Mucosa of stomach (tissue), 1 donor: ENCODE results near the gene TMEM212.
"Not testable (repeated sequence)": the region's sequence is repeated elsewhere in the genome, so short reads cannot be mapped to it uniquely, and the experiment has no call there.

Experiments used
- H3K27me3 ChIP-seq: one replicate; pipeline ENCODE4 v1.7.0; 2013; ENCODE audit warnings: mild to moderate bottlenecking, low read length; ENCODE audit not compliant: control insufficient read depth, insufficient read depth
- H3K36me3 ChIP-seq: one replicate; pipeline ENCODE4 v1.7.0; 2013; ENCODE audit warnings: low read length; ENCODE audit not compliant: control insufficient read depth, insufficient read depth
- H3K4me1 ChIP-seq: one replicate; pipeline ENCODE4 v1.7.0; 2013; ENCODE audit warnings: mild to moderate bottlenecking, low read length; ENCODE audit not compliant: control insufficient read depth, insufficient read depth
- H3K4me3 ChIP-seq: one replicate; pipeline ENCODE4 v1.7.0; 2013; ENCODE audit warnings: low read length
- H3K9ac ChIP-seq: one replicate; pipeline ENCODE4 v1.7.0; 2013; ENCODE audit warnings: mild to moderate bottlenecking, low read length, moderate library complexity
- H3K9me3 ChIP-seq: one replicate; pipeline ENCODE4 v1.7.0; 2013; ENCODE audit warnings: mild to moderate bottlenecking, low read length, moderate library complexity; ENCODE audit not compliant: control insufficient read depth
- donor health status: Pancreatic carcinoma.

Gene TMEM212

GRCh38 chr3:171895291-171895690 lies 52.1 kb downstream of the TMEM212 start:
- Histone ChIP-seq H3K9ac (no peak overlapping the region), H3K27me3 (no peaks in the 10 kb centered on the region), H3K4me1 (no peaks in the 10 kb centered on the region), H3K9me3 (no peaks in the 10 kb centered on the region), H3K36me3 (no peaks in the 10 kb centered on the region), H3K4me3 (no peak overlapping the region)

DNA sequence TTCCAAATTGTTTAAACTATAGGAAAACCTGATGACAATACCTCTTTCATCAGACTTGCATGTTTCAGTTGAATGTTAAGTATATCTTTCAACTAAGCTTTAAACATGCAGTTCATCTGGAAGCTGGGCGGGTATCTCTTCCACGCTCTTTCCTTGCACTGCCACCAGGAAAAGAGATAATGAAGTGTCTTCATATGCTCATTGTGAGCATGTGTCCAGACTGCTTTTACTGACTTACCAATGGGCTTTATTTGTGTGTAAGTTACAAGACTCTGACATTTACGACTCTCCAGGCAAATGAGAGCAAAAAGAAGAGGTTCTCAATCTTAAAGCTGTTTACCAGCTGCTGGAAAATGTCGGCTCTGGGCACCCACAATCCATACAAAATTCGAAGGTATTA lies 52.8 kb downstream of the TMEM212 start:
- no peak overlapping the region for H3K9ac ChIP-seq
- H3K27me3 ChIP-seq: no peaks in the 10 kb centered on the region

DNA sequence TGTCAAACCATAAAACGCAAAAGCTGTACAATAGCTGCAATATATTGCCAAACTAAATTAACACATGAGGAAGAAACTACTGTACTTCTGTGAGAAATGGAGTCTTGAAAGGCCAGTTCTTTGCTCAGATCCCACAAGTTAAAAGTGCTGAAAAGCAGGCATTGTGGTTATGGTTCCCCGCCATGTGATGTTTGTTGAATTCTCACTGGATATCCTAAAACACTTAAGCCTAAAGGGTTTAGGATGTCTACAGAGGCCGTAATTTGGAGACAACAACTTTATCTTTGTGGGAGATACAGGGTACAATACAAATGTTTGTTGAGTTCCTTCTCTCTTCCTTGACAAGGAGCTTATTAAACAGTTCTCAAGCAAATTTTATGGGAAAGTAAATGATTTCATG lies 53.2 kb downstream of the TMEM212 start:
- Histone ChIP-seq H3K9me3 (no peaks in the 10 kb centered on the region), H3K27me3 (no peaks in the 10 kb centered on the region), H3K9ac (no peak overlapping the region)

More for the DNA sequence above, 52.8 kb downstream of the TMEM212 start:
- no peaks in the 10 kb centered on the region for H3K9me3 ChIP-seq
- no peaks in the 10 kb centered on the region for H3K4me1 ChIP-seq
- no peak overlapping the region for H3K4me3 ChIP-seq
- H3K36me3 ChIP-seq: no peaks in the 10 kb centered on the region

DNA sequence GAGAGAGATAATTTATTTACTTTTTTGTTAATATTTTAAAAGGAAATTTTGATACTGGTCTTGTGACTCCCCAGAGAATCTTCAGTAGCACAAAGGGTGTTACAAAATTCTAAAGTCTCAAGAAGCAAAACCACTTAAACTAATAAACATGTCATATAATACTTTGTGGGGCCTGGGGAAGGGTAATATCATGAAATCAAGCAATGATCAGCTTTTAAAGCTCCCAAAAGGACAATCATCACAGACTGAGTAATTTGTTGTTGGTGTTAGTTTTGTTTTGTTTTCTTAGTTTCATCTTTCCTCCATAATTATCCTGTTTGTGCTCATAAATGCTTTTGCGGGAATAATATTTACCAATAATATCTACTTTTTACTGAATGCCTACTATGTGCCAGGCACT lies 55.0 kb downstream of the TMEM212 start:
- Histone ChIP-seq H3K4me1 (no peaks in the 10 kb centered on the region), H3K36me3 (no peaks in the 10 kb centered on the region), H3K4me3 (no peak overlapping the region), H3K27me3 (no peaks in the 10 kb centered on the region), H3K9ac (no peak overlapping the region), H3K9me3 (no peaks in the 10 kb centered on the region)

More for the DNA sequence above, 53.2 kb downstream of the TMEM212 start:
- H3K36me3 ChIP-seq: no peaks in the 10 kb centered on the region
- no peaks in the 10 kb centered on the region for H3K4me1 ChIP-seq
- H3K4me3 ChIP-seq: no peak overlapping the region

- no peaks in the 10 kb centered on the region for H3K4me1 ChIP-seq
- H3K9me3 ChIP-seq: no peaks in the 10 kb centered on the region
- H3K27me3 ChIP-seq: no peaks in the 10 kb centered on the region
- H3K4me3 ChIP-seq: no peak overlapping the region
- H3K36me3 ChIP-seq: no peaks in the 10 kb centered on the region
- H3K9ac ChIP-seq: no peak overlapping the region
Measured at GRCh38 chr3:171900446-171900845, 57.3 kb downstream of the TMEM212 start.

DNA sequence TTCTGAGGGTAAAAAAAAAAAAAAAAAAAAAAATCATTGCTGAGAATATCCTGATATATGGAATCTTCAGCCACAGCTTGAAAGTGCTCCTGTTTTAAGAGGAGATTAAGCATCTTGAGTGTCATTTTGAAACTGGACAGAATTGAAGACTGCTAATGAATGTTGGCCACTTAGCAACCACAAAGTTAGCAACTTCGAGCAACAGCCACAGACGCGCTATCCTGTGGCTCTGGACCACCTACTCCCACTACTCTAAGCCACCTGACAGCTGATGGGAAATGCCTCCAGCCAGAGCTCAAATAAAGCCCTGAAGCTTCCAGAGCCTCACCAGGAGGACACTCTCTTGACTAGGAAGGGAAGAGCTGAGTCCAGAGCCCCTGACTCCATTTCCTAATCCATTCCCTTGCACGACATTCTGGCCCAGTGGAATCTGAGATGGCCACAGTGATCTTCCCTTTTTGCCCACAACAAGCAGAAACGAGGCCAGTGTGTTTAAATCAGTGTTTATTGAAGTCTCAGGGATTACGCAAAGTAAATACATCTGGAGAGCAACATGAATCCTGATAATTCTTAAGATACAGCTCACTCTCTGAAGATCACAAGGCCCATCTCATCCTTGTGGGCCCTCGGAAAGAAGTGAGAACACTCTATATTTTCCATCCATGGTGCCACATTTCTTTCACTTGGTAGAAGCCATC lies 58.6 kb downstream of the TMEM212 start:
- H3K9ac ChIP-seq: no peak overlapping the region
- no peaks in the 10 kb centered on the region for H3K9me3 ChIP-seq
- H3K27me3 ChIP-seq: no peaks in the 10 kb centered on the region
- H3K36me3 ChIP-seq: no peaks in the 10 kb centered on the region
- no peak overlapping the region for H3K4me3 ChIP-seq
- no peaks in the 10 kb centered on the region for H3K4me1 ChIP-seq

GRCh38 chr3:171904829-171905228 lies 61.7 kb downstream of the TMEM212 start:
- Histone ChIP-seq H3K4me1 (no peaks in the 10 kb centered on the region), H3K9me3 (no peaks in the 10 kb centered on the region), H3K9ac (no peak overlapping the region), H3K4me3 (no peak overlapping the region), H3K27me3 (no peaks in the 10 kb centered on the region), H3K36me3 (no peaks in the 10 kb centered on the region)

DNA sequence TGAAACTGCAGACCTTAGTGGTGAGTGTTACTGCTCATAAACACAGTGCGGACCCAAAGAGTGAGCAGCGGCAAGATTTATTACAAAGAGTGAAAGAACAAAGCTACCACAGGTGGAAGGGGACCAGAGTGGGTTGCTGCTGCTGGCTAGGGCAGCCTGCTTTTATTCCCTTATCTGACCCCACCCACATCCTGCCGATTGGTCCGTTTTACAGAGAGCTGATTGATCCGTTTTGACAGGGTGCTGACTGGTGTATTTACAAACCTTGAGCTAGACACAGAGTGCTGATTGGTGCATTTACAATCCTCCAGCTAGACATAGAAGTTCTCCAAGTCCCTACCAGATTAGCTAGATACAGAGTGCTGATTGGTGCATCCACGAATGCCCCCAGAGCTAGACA lies 63.4 kb downstream of the TMEM212 start:
- H3K4me3 ChIP-seq, H3K4me1 ChIP-seq, H3K9ac ChIP-seq, H3K27me3 ChIP-seq, H3K9me3 ChIP-seq, H3K36me3 ChIP-seq: not testable (repeated sequence)

- Histone ChIP-seq H3K9me3 (no peaks in the 10 kb centered on the region), H3K4me3 (no peak overlapping the region), H3K27me3 (no peaks in the 10 kb centered on the region), H3K36me3 (no peaks in the 10 kb centered on the region), H3K4me1 (no peaks in the 10 kb centered on the region), H3K9ac (no peak overlapping the region)
Measured at GRCh38 chr3:171906951-171907676, 64.0 kb downstream of the TMEM212 start.

DNA sequence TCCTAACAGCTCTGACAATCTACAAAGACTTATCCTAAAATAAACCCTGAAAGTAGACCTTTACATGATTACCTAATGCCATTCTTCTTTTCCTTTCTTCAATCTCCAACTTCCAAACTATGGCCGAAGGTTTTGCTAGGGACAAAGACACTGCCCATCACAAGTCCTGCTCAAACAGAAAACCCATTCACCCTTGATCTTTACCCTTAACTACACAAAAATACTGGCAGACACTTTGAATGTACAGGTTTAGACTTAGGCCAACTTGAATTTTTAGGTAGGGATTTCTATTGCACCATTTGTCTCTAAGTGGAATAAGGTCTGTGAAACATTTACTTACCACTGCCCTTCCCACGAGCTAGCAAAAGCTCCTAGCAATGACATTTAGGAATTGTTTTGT lies 64.6 kb downstream of the TMEM212 start:
- no peak overlapping the region for H3K9ac ChIP-seq
- no peaks in the 10 kb centered on the region for H3K9me3 ChIP-seq
- no peaks in the 10 kb centered on the region for H3K36me3 ChIP-seq
- no peak overlapping the region for H3K4me3 ChIP-seq
- H3K27me3 ChIP-seq: no peaks in the 10 kb centered on the region
- H3K4me1 ChIP-seq: no peaks in the 10 kb centered on the region

DNA sequence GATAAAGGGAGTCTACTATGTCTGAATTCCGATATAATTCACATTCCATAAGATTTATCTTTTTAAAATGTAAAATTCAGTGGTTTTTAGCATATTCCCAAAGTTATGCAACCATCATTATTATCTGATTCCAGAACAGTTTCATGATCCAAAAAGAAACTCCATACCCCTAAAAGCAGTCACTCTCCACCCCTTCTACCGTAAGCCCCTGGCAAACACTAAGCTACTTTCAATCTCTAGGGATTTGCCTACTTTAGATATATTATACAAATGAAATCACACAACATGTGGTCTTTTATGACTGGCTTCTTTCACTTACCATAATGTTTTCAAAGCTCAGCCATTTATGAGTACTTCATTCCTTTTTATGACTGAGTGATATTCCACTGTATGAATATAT lies 65.6 kb downstream of the TMEM212 start:
- Histone ChIP-seq H3K4me1 (no peaks in the 10 kb centered on the region), H3K9ac (no peak overlapping the region), H3K4me3 (no peak overlapping the region), H3K36me3 (no peaks in the 10 kb centered on the region), H3K9me3 (no peaks in the 10 kb centered on the region), H3K27me3 (no peaks in the 10 kb centered on the region)
